ENCODE results near the gene ITSN1.
"Not testable (repeated sequence)": the region's sequence is repeated elsewhere in the genome, so short reads cannot be mapped to it uniquely, and the experiment has no call there.

The ITSN1 gene

DNA sequence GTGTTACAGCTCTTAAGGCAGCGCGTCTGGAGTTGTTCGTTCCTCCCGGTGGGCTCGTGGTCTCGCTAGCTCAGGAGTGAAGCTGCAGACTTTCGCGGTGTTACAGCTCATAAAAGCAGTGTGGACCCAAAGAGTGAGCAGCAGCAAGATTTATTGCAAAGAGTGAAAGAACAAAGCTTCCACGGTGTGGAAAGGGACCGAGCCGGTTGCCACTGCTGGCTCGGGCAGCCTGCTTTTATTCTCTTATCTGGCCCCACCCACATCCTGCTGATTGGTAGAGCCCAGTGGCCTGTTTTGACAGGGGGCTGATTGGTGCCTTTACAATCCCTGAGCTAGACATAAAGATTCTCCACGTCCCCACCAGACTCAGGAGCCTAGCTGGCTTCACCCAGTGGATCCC lies 225.6 kb downstream of the ITSN1 start:
- not testable (repeated sequence) for DNase-seq

DNA sequence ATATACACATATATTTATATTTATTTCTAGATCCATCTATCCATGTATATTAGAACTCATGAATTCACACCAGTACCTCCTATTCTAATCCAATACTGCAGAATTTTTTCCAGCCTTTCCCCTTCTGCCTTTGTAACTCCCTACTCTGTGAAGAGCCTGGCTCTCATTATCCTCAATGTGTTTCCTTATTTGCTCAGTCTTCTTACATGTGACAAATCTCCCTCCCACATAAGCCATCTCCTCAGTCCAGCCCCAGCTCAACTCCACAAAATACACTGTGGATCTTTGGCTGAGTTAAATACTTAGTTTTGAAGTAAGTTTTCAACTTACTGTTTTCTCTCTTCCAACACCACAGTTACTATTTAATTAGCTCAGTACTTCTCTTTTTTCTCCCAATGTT lies 227.6 kb downstream of the ITSN1 start:
- DNase-seq, result no peak

DNA sequence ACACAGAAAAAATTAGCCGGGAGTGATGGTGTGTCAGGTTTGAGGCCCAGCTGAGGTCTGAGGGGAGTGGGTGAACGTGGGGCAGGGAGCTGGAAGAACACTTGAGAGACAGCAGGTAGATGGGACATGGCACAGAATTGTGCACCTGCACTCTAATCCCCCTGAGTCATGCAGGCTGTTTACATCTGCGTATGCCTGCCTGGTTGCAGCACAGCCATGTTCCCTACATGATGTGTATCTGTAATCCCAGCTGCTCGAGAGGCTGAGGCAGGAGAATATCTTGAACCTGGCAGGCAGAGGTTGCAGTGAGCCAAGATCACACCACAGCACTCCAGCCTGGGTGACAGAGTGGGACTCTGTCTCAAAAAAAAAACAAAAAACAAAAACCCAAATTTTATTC lies 228.5 kb downstream of the ITSN1 start:
- no peak for DNase-seq

- no peak for DNase-seq
Observed at GRCh38 chr21:33871171-33871570, 228.9 kb downstream of the ITSN1 start.

- DNase-seq, result no peak
Observed at GRCh38 chr21:33872881-33873515, 230.7 kb downstream of the ITSN1 start.

- no peak for DNase-seq
Observed at GRCh38 chr21:33874161-33874560, 231.9 kb downstream of the ITSN1 start.

DNA sequence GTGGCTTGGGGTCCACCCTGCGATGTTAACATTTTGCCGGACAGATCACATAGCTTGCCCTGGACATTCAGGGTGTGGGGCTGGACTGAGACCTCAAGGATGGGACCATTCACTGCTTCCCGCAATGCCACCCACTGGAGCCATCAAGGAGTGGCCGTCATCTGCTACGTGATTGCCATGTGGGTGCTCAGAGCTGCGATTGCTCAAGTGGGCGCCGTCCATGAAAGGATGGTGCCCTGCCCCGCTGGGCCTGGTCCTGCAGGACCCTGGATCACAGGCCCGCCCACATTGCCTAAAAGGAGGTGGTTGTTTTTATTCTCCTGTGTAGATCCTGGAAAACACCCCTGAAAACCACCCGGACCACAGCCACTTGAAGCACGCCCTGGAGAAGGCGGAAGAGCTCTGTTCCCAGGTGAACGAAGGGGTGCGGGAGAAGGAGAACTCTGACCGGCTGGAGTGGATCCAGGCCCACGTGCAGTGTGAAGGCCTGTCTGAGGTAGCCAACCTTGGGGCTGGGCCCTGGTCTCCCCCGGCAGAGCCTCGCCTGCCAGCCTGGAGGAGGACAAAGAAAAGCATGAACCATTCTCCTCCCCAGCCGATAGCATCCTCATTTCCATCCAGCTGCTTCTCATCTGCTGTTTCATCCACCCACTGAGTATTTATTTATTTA lies 232.9 kb downstream of the ITSN1 start:
- no peak for DNase-seq

- no peak for DNase-seq
Observed at GRCh38 chr21:33878824-33879223, 236.5 kb downstream of the ITSN1 start.

- no peak for DNase-seq
Observed at GRCh38 chr21:33880626-33881025, 238.3 kb downstream of the ITSN1 start.

- no peak for DNase-seq
Observed at GRCh38 chr21:33881689-33882440, 239.6 kb downstream of the ITSN1 start.

DNA sequence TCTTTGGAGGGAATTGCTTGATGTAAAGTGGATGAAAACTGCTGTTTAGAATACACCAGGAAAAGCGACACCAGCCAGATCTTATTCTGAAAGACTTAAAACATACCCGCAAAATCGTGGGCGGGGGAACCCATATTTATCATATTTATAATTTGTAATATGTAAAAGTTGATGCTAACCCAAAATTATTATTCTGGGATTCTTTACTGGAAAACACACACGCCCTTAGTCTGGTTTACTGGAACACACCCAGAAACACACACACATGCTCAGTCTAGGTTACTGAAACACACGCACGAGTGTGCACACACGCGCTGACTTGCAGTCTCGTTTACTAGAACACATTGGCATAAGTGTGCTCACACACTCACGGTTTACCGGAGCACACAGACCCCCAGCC lies 240.8 kb downstream of the ITSN1 start:
- DNase-seq, result no peak

GRCh38 chr21:33884376-33885171 lies 242.3 kb downstream of the ITSN1 start:
- DNase-seq, result no peak

DNA sequence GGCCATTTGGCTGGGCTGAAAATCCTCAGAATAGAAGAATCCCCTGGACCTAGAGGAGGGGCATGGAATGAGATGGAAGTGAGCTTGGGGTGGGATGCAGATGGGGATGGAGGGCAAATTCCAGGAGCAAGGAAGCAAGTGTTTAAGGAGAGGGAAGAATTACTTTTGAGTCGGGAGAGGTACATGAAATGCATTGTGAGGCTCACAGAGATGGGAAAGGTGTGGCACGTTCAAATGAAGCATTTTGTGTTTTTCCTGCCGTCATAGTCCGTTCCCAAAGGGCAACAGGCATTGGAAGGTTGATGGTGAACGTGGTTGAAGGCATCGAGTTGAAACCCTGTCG lies 242.8 kb downstream of the ITSN1 start:
- DNase-seq, result no peak

GRCh38 chr21:33886321-33886720 lies 244.0 kb downstream of the ITSN1 start:
- no peak for DNase-seq

- no peak for DNase-seq
Observed at GRCh38 chr21:33890187-33890586, 247.9 kb downstream of the ITSN1 start.

DNA sequence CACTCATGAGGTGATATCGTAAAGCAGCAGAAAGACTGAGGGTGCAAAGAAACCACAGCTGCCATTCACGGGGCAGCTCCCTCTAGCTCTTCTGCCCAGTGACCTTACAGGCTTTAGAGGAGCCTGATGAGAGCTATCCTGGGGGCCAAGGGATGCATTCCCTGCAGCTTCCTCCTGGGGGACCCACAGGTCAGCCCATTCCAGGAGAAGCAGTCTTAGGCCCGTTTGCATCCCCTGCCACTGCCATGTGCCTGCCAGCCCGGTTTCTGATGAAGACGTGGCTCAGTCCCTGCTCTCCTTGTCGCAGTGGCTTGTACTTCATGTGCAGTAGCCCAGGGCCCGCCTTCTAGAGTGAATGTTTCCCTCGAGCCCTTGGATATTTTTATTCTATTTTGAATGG lies 250.6 kb downstream of the ITSN1 start:
- DNase-seq, result no peak

DNA sequence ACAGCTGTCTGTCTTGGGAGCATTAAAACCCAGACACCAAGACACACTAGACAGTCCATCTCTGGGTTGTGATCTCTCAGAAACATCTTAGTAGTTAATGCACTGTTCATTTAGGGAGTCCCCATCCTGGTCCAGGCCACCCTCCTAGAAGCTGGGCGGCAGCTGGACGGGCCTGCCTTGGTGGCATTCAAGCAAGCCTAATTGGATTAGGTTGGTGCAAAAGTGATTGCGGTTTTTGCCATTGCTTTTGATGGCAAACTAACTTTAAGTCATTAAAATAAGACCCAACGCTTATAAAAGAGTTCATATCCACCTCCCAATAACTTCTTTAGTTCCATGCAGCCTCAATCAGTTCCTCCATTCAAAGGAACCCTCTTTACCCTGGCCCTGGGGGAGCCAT lies 251.6 kb downstream of the ITSN1 start:
- no peak for DNase-seq

DNA sequence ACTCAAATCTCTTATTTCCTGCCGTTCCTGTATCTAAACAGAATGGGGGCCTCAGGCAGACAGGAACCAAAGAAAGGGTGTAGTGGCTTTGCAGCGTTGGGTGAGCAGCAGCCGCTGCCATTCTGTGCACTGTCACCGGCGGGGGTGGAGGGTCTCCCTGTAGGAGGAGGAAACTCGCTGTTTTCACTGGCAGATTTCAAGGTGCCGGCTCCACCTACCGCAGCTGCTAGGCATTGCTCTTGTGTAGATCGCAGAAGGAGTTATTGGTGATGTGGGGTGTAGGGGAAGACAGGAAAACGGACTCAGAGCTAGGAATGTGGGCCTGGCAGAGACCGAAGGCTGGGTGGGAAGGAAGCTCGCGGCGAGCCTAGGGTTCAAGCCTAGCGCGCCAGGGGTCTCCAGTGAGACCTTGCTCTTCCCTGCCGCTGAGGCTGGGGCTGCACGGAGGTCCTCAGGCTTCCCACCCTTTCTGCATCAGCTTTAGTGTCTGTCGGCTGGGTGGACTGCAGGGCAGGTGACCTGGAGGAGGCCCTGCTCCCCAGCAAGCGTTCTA lies 252.5 kb downstream of the ITSN1 start:
- DNase-seq, result peak; percentile 69

- no peak for DNase-seq
Observed at GRCh38 chr21:33895356-33895755, 253.1 kb downstream of the ITSN1 start.

DNA sequence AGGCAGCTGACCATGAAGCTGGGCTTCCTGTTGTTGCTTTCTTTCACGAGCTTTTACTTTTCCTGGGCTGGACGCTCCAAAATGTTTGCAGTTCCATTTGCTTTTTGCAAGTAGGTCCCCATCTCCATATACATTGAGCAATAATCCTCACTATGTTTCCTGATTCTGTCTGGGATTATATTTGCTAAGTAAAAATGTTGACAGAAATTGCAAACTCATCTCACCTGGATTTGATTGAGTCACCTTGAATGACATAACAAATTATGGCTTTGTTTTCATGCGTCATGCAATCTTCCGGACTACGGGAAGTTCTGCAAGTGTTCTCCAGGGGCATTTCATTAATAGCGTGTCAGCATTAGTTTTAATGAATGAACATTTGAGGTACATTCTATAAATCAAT lies 254.4 kb downstream of the ITSN1 start:
- DNase-seq, result no peak

DNA sequence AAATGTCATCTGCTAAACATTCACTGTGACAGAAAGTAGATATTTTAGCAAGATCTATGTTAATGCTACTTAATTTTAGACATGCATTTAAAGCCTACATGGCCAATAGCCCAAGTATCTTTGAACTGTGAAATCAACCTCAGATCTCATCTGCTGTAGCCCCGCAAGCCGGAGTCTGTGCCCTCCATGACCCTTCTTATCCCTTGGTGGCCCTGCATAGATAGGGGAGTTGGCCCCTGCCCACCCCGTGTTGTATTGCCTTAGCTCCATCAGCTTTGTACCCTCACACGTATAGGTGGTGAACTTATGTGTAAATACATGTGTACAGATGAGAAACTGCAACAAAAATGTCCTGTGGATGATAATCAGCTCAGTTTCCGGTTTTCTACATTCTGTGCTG lies 254.8 kb downstream of the ITSN1 start:
- no peak for DNase-seq

- no peak for DNase-seq
Observed at GRCh38 chr21:33897739-33898138, 255.4 kb downstream of the ITSN1 start.

DNA sequence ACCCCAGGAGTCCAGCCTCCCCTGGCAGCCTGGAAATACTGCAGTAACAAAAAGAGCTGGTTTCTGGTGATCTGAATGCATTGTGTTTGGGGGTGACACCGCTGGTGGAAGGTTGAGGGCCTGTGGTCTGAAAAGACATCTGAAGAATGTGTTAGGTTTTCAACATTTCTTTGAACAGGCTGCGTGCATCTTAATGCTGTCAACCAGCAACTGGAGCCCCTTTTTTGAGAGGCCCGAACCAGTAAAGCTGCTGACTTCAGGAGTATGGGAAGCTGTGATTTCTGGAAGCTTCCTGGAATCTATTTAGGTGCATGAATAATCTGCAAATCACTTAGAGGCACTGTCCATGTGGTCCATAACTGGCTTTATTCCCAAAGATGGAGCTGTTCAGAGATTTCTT lies 256.3 kb downstream of the ITSN1 start:
- DNase-seq, result no peak
